Ishikawa (cell line): ENCODE measurements around the gene INPP4B.

Source experiments
- CEBPB ChIP-seq: IDR thresholded peaks from 2 replicates; pipeline ENCODE4 v1.6.1; 2012
- CREB1 ChIP-seq: IDR thresholded peaks from 2 replicates; pipeline ENCODE4 v1.6.1; 2012; ENCODE audit warnings: low read depth
- EGR1 ChIP-seq: IDR thresholded peaks from 2 replicates; pipeline ENCODE4 v1.6.1; 2012
- EP300 ChIP-seq: IDR thresholded peaks from 2 replicates; pipeline ENCODE4 v1.6.1; 2012; ENCODE audit warnings: borderline replicate concordance
- FOXM1 ChIP-seq: IDR thresholded peaks from 2 replicates; pipeline ENCODE4 v1.6.1; 2012; ENCODE audit warnings: low read depth, borderline replicate concordance
- NFIC ChIP-seq: IDR thresholded peaks from 2 replicates; pipeline ENCODE4 v1.6.1; 2012
- RAD21 ChIP-seq: IDR thresholded peaks from 2 replicates; pipeline ENCODE4 v1.6.1; 2012; ENCODE audit warnings: low read depth
- TAF1 ChIP-seq: IDR thresholded peaks from 2 replicates; pipeline ENCODE4 v1.6.1; 2012; ENCODE audit warnings: low read depth, mild to moderate bottlenecking
- TCF12 ChIP-seq: IDR thresholded peaks from 2 replicates; pipeline ENCODE4 v1.6.1; 2012; ENCODE audit warnings: low read depth
- TEAD4 ChIP-seq: IDR thresholded peaks from 2 replicates; pipeline ENCODE4 v1.6.1; 2012
- YY1 ChIP-seq: IDR thresholded peaks from 2 replicates; pipeline ENCODE4 v1.6.1; 2012; ENCODE audit warnings: low read depth
- ZBTB7A ChIP-seq: IDR thresholded peaks from 2 replicates; pipeline ENCODE4 v1.6.1; 2012; ENCODE audit warnings: low read depth
- TF ChIP-seq, protein P1 (sequence below): IDR thresholded peaks from 2 replicates; pipeline ENCODE4 v1.6.1; 2012
- TF ChIP-seq, protein P2 (sequence below): IDR thresholded peaks from 2 replicates; pipeline ENCODE4 v1.6.1; 2012
- TF ChIP-seq, protein P3 (sequence below): IDR thresholded peaks from 2 replicates; pipeline ENCODE4 v1.6.1; 2012; ENCODE audit warnings: low read depth, mild to moderate bottlenecking

Gene INPP4B

DNA sequence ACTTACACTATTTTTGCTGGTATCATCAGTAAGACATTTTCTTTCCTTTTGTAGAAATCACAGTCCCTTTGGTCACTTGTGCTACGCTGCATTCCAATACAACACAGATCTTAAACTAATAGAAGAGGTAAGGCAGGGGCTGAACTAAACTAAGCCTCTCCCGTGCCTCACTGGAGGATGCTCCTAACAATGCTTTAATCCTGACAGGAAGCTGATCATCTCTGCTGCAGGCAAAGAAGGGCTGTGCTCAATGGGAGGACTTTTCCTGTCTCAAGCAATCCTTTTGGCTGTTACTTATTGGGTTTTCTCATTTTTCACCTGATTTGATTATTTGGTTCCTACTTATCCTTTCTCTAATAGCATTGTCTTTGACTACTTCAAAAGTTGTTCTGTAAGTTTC, 583.1 kb downstream of the INPP4B start:
- TF ChIP-seq, protein P1, sequence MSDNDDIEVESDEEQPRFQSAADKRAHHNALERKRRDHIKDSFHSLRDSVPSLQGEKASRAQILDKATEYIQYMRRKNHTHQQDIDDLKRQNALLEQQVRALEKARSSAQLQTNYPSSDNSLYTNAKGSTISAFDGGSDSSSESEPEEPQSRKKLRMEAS = no peak
- TF ChIP-seq, protein P2, sequence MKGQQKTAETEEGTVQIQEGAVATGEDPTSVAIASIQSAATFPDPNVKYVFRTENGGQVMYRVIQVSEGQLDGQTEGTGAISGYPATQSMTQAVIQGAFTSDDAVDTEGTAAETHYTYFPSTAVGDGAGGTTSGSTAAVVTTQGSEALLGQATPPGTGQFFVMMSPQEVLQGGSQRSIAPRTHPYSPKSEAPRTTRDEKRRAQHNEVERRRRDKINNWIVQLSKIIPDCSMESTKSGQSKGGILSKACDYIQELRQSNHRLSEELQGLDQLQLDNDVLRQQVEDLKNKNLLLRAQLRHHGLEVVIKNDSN = no peak
- TF ChIP-seq NFIC (no peak), FOXM1 (no peak), EGR1 (no peak), CEBPB (no peak), YY1 (no peak), ZBTB7A (no peak), CREB1 (no peak), EP300 (no peak), TEAD4 (no peak), TAF1 (no peak), RAD21 (no peak), TCF12 (no peak)
- TF ChIP-seq, protein P3, sequence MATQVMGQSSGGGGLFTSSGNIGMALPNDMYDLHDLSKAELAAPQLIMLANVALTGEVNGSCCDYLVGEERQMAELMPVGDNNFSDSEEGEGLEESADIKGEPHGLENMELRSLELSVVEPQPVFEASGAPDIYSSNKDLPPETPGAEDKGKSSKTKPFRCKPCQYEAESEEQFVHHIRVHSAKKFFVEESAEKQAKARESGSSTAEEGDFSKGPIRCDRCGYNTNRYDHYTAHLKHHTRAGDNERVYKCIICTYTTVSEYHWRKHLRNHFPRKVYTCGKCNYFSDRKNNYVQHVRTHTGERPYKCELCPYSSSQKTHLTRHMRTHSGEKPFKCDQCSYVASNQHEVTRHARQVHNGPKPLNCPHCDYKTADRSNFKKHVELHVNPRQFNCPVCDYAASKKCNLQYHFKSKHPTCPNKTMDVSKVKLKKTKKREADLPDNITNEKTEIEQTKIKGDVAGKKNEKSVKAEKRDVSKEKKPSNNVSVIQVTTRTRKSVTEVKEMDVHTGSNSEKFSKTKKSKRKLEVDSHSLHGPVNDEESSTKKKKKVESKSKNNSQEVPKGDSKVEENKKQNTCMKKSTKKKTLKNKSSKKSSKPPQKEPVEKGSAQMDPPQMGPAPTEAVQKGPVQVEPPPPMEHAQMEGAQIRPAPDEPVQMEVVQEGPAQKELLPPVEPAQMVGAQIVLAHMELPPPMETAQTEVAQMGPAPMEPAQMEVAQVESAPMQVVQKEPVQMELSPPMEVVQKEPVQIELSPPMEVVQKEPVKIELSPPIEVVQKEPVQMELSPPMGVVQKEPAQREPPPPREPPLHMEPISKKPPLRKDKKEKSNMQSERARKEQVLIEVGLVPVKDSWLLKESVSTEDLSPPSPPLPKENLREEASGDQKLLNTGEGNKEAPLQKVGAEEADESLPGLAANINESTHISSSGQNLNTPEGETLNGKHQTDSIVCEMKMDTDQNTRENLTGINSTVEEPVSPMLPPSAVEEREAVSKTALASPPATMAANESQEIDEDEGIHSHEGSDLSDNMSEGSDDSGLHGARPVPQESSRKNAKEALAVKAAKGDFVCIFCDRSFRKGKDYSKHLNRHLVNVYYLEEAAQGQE = no peak

DNA sequence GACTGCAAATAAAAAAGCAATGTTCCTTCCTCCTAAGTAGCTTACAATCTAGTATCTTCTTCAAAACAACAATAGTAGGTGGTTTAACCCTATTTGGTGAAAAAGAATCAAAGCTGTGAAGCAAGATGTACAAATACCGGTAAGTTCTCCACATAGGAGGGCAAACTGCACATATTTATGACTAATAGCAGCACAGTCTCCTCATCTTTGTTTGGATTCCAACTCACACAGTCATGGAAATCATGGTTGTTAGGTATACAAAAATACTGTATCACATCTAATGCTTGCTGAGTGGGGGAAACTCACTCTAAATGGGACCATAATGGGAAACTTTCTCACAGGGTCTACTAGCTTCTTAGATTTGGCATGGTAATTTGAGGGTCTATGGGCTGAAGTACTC, 597.2 kb downstream of the INPP4B start:
- TF ChIP-seq ZBTB7A = no peak
- TF ChIP-seq EP300 = no peak

DNA sequence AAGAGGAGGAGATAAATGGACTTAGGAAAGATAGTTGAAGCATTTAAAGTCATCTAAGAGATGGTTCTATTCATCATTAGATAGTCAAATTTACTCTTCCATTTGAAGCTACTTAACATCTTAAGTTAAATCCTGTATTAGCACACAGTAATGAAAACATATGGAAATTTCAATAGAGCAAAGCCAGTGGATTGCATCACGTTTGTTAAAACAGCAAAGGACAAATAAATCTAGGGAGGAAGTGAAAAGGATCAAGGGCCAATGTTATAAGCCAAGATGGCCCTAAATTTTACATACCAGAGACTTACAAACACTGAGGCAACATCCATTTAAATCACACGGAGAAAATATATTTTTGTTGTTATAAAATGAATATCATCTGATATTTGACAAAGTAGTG, 602.8 kb downstream of the INPP4B start:
- TF ChIP-seq TCF12 = no peak
- TF ChIP-seq RAD21 = no peak
- no peak for TF ChIP-seq NFIC
- no peak for TF ChIP-seq CEBPB
- TF ChIP-seq YY1 = no peak
- no peak for TF ChIP-seq TAF1
- TF ChIP-seq EP300 = no peak
- no peak for TF ChIP-seq EGR1
- no peak for TF ChIP-seq CREB1
- TF ChIP-seq FOXM1 = no peak
- TF ChIP-seq, protein P1 = no peak
- TF ChIP-seq ZBTB7A = no peak
- no peak for TF ChIP-seq TEAD4
- TF ChIP-seq, protein P3 = no peak
- TF ChIP-seq, protein P2 = no peak

DNA sequence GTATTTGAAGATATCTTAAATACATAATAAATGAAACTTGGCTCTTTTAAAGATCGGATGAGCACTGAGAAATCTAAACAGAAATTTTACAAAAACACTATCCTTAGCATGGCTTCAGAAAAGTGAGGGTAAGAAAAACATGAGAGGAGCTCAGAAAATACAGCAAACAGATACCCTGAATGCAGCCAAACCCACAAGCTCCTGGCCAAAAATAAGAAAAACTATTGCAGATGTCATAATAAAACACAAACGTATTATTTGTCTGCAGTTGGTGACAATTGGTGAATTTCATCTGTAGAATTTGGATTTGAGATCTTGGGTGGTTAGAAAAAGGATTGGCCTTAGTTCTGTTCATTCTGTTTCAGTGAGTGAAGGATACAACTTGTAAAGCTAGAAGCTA, 603.9 kb downstream of the INPP4B start:
- TF ChIP-seq TEAD4 = no peak
- no peak for TF ChIP-seq CREB1
- TF ChIP-seq, protein P2 = no peak
- no peak for TF ChIP-seq CEBPB
- no peak for TF ChIP-seq TCF12
- TF ChIP-seq ZBTB7A = no peak
- TF ChIP-seq RAD21 = no peak
- TF ChIP-seq YY1 = no peak
- TF ChIP-seq, protein P3 = no peak
- TF ChIP-seq EP300 = no peak
- TF ChIP-seq FOXM1 = no peak
- TF ChIP-seq, protein P1 = no peak
- TF ChIP-seq TAF1 = no peak
- no peak for TF ChIP-seq EGR1
- TF ChIP-seq NFIC = no peak
